K562 (cell line): ENCODE measurements around the gene GALNT18. TPM values are rescaled to one million over a fixed set of nuclear protein-coding genes. Genes with fewer than 3 reads are reported as not detected.

Experiments used
- ATAC-seq: fragments of 200-7000 bp; cut with Tn5 transposase; 3 replicates; pipeline ENCODE4 v1.9.1; 2020; ENCODE audit warnings: moderate library complexity
- BruUV-seq: library from RNA; stranded (reverse); fragments of 400-500 nt; replicated peaks from 2 replicates; lab custom pipeline; 2021; lab: Mats Ljungman, UMichigan
- CTCF ChIA-PET: fragments of 300-600 bp; formaldehyde crosslinking; extraction: SDS; loops from one replicate; lab custom pipeline; 2021; ENCODE audit warnings: low intra/inter-chr PET ratio; lab: Yijun Ruan, JAX
- POLR2A ChIA-PET: fragments of 300-600, 350-650 bp; sonication (Branson Sonifier 250); formaldehyde crosslinking; extraction: SDS; loops from one replicate; lab custom pipeline; 2021; ENCODE audit warnings: antibody characterized with exemption, inconsistent platforms; lab: Yijun Ruan, JAX
- DNase-seq, 4 experiments: peaks; one replicate each; pipeline versions ENCODE4 v3.0.0 to v3.0.0-alpha.2; 2011 to 2018; ENCODE audit warnings: low spot score in 3 of 4, mixed read lengths in 3 of 4; ENCODE audit errors: extremely low read depth in 1 of 4
- FAIRE-seq: peaks from 2 replicates; lab custom pipeline; 2011; peaks lifted over from hg19 to GRCh38; lab: Jason Lieb, UNC
- H2AFZ ChIP-seq: 2 replicates; pipeline ENCODE4 v1.6.0; 2011; ENCODE audit warnings: low read depth, low read length, control low read depth, inconsistent platforms
- H3K27ac ChIP-seq: fragments of 200-600 bp; 3 replicates; pipeline ENCODE4 v1.8.0; 2011; ENCODE audit warnings: low read depth, mild to moderate bottlenecking, control low read depth, inconsistent platforms, low read length, moderate library complexity, mixed read lengths; ENCODE audit errors: extremely low read depth
- H3K27me3 ChIP-seq, 2 experiments: fragments of 300-600 bp in 1 of 2; 2 replicates in 1 of 2; 3 replicates in 1 of 2; pipeline versions ENCODE4 v1.6.0 to v1.8.0; 2011; ENCODE audit warnings: inconsistent platforms in 2 of 2, low read length in 2 of 2, mild to moderate bottlenecking in 1 of 2, mixed read lengths in 1 of 2, moderate library complexity in 1 of 2; ENCODE audit not compliant: control insufficient read depth in 2 of 2, insufficient read depth in 2 of 2
- H3K36me3 ChIP-seq: fragments of 300-600 bp; 3 replicates; pipeline ENCODE4 v1.8.0; 2011; ENCODE audit warnings: mild to moderate bottlenecking, low read length, inconsistent platforms; ENCODE audit not compliant: control insufficient read depth, insufficient read depth
- H3K4me1 ChIP-seq, 2 experiments: fragments of 200-600 bp in 1 of 2; replicated peaks in 1 of 2; 2 replicates in 1 of 2; 3 replicates in 1 of 2; pipeline versions ENCODE4 v1.5.1 to v1.8.0; 2011; ENCODE audit warnings: inconsistent platforms in 2 of 2, low read length in 2 of 2, mild to moderate bottlenecking in 1 of 2, mixed read lengths in 1 of 2, moderate library complexity in 1 of 2; ENCODE audit not compliant: control insufficient read depth in 2 of 2, insufficient read depth in 2 of 2
- H3K4me2 ChIP-seq: 2 replicates; pipeline ENCODE4 v1.6.1; 2011; ENCODE audit warnings: low read length, control low read depth, inconsistent platforms, mixed read lengths; ENCODE audit not compliant: insufficient read depth
- H3K4me3 ChIP-seq: fragments of 200-600 bp; sonication (generic), shearing (Covaris generic); 2 replicates; pipeline ENCODE4 v1.5.1; 2016; ENCODE audit warnings: control low read depth, inconsistent platforms
- H3K79me2 ChIP-seq: fragments of 200-600 bp; 3 replicates; pipeline ENCODE4 v1.8.0; 2011; ENCODE audit warnings: low read length, inconsistent platforms; ENCODE audit not compliant: control insufficient read depth, insufficient read depth
- H3K9ac ChIP-seq, 2 experiments: 2 replicates each; pipeline versions ENCODE4 v1.6.0 to v1.6.1; 2011; ENCODE audit warnings: low read depth in 2 of 2, low read length in 2 of 2, control low read depth in 1 of 2, inconsistent platforms in 1 of 2, mild to moderate bottlenecking in 1 of 2, mixed read lengths in 1 of 2; ENCODE audit not compliant: insufficient read depth in 1 of 2
- H3K9me1 ChIP-seq: one replicate; pipeline ENCODE4 v1.6.0; 2011; ENCODE audit warnings: inconsistent platforms, mild to moderate bottlenecking, low read length, moderate library complexity; ENCODE audit not compliant: control insufficient read depth, insufficient read depth
- H3K9me3 ChIP-seq: replicated peaks from 2 replicates; pipeline ENCODE4 v1.5.1; 2011; ENCODE audit warnings: low read depth, low read length, inconsistent platforms; ENCODE audit not compliant: control insufficient read depth, insufficient read depth
- H4K20me1 ChIP-seq: replicated peaks from 2 replicates; pipeline ENCODE4 v1.6.1; 2011; ENCODE audit warnings: low read length, inconsistent platforms, mixed read lengths; ENCODE audit not compliant: control insufficient read depth, insufficient read depth
- CBFA2T3 ChIP-seq: fragments of 450-650 bp; IDR thresholded peaks from 2 replicates; pipeline ENCODE4 v1.6.1; 2017
- ETS2 ChIP-seq: IDR thresholded peaks from 2 replicates; pipeline ENCODE4 v1.6.1; 2016; ENCODE audit warnings: borderline replicate concordance, missing genetic modification characterization, mild to moderate bottlenecking, moderate library complexity, missing compliant biosample characterization; ENCODE audit not compliant: poor library complexity, severe bottlenecking
- ZC3H11A ChIP-seq: IDR thresholded peaks from 2 replicates; pipeline ENCODE4 v1.6.1; 2012; ENCODE audit warnings: low read depth, low read length, improper control_type of control experiment
- ZNF232 ChIP-seq: sonication (generic); formaldehyde crosslinking; IDR thresholded peaks from 2 replicates; pipeline ENCODE4 v1.8.0; 2022; ENCODE audit warnings: mild to moderate bottlenecking, missing genetic modification reagents
- WGBS: fragments of 100-300 bp; shearing (Covaris generic); methylation state at CpG from one replicate; pipeline ENCODE4 v1.1.6; 2016; ENCODE audit warnings: low coverage, mixed read lengths; ENCODE audit not compliant: insufficient coverage; ENCODE audit errors: missing lambda C conversion rate; 5-methylcytosine and 5-hydroxymethylcytosine counted together
- in situ Hi-C: fragments of 300-500 bp; cut with MboI; formaldehyde crosslinking; loops from 4 replicates; pipeline ENCODE4 v1.15.0; 2018; ENCODE audit warnings: inconsistent platforms, mixed read lengths
- intact Hi-C: fragments of 100-400 bp; cut with micrococcal nuclease; formaldehyde crosslinking; loops from 2 replicates; pipeline ENCODE4 v1.14.2; 2022
- polyA plus RNA-seq, 8 experiments: library from polyadenylated mRNA; depleted of rRNA in 4 of 8; stranded (reverse) in 5 of 8; unstranded in 3 of 8; fragments of >200 nt; fragmentation: Nextera tagmentation in 2 of 8; fragmentation: Illumina TruSeq in 1 of 8; extraction: Ambion mirVana in 2 of 8; extraction: Trizol in 1 of 8; gene quantifications; 2 replicates each; pipeline versions ENCODE4 v1.2.1 to v1.2.3, GENCODE V29; 2011 to 2014; ENCODE audit warnings: inconsistent platforms in 1 of 8, missing spikeins in 1 of 8
- total RNA-seq, 7 experiments: library from RNA; depleted of rRNA in 6 of 7; stranded (reverse); fragments of >200 nt in 6 of 7; fragmentation: Illumina TruSeq in 2 of 7; extraction: Trizol in 2 of 7; gene quantifications; 2 replicates each; pipeline versions ENCODE4 v1.2.1 to v1.2.3, GENCODE V29; 2011 to 2021; ENCODE audit warnings: low replicate concordance in 1 of 7
- TF ChIP-seq, protein P1 (sequence below): fragments of 450-650 bp; IDR thresholded peaks from one replicate; pipeline ENCODE4 v1.6.1; 2018; ENCODE audit warnings: mild to moderate bottlenecking, moderate library complexity; ENCODE audit not compliant: partially characterized antibody
- TF ChIP-seq, protein P2 (sequence below): fragments of 250-450 bp; sonication (Bioruptor Pico); IDR thresholded peaks from 2 replicates; pipeline ENCODE4 v1.5.1; 2021; ENCODE audit warnings: mild to moderate bottlenecking

The GALNT18 gene
- total and polyA plus RNA-seq, 9 of the 15 experiments (the other 6 are each of a cell fraction or from before 2014, with no cell fraction given): not detected

DNA sequence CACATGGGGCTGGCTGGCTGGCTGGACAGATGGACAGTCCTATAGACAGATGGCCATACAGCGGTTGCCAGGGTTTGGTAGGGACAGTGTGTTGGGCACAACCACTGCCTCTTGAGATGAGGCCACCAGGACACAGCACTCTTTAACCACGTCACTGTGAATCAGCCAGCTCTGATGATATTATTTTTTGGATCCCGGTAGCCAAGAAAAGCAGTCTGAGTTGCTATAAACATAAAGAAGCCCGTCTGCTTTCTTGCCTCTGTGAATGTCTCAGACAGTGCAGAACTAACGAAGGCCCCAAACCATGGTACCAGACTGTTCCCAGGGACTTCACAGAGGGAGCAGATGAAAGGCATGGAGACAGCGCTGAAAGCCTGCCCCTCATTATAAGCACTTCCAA is 152.9 kb downstream of the GALNT18 start (continued):
- TF ChIP-seq ZC3H11A: no peak
- TF ChIP-seq, protein P1, sequence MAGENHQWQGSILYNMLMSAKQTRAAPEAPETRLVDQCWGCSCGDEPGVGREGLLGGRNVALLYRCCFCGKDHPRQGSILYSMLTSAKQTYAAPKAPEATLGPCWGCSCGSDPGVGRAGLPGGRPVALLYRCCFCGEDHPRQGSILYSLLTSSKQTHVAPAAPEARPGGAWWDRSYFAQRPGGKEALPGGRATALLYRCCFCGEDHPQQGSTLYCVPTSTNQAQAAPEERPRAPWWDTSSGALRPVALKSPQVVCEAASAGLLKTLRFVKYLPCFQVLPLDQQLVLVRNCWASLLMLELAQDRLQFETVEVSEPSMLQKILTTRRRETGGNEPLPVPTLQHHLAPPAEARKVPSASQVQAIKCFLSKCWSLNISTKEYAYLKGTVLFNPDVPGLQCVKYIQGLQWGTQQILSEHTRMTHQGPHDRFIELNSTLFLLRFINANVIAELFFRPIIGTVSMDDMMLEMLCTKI: no peak

DNA sequence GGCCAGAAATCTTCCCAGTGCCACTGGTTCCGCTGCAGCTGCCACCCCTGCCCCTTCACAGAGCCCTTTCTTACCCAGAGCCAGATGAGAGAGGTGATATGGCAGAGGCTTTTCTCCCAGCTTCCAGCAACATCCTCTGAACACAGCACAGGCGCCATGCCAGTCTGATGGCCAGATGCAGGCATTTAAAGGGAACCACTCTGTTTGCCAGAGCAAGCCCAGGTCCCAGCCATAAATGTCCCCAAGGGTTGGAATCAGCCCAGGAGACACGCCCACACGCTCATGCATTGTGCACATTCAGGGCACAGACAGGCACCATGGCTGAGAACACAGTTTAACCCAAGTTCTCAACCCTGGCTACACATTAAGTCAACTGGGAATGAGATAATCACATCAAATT is 154.5 kb downstream of the GALNT18 start:
- Histone ChIP-seq H3K4me3 (no peak overlapping the region), H3K4me2 (no peak overlapping the region), H3K9me3 (no peaks in the 10 kb centered on the region), H3K36me3 (no peaks in the 10 kb centered on the region), H3K9me1 (no peaks in the 10 kb centered on the region), H3K27me3 (peaks cover 0 to 28% of the 10 kb centered on the region in 2 experiments; a peak in 2 of 5 replicates), H3K9ac (no peak overlapping the region), H3K27ac (no peak overlapping the region), H3K79me2 (no peaks in the 10 kb centered on the region), H3K4me1 (no peaks in the 10 kb centered on the region), H4K20me1 (peaks cover 6% of the 10 kb centered on the region; the same call in 1 of the 2 replicates), H2AFZ (no peak overlapping the region)
- ChIA-PET CTCF (no interaction called here), POLR2A (interaction anchor here (0.7 to 1.0 kb wide), 2 partner anchors 32 to 72 kb away, joined by 3 read pairs; no protein-coding TSS in a partner anchor)
- intact Hi-C loops: no loop called here
- in situ Hi-C loops: no loop called here
- 3% methylated on average over 4 of the region's 4 CpGs for WGBS
- FAIRE-seq (no peak), DNase-seq (no peak), ATAC-seq (no peak)
- BruUV-seq: no TSS peak
- TF ChIP-seq, protein P2, sequence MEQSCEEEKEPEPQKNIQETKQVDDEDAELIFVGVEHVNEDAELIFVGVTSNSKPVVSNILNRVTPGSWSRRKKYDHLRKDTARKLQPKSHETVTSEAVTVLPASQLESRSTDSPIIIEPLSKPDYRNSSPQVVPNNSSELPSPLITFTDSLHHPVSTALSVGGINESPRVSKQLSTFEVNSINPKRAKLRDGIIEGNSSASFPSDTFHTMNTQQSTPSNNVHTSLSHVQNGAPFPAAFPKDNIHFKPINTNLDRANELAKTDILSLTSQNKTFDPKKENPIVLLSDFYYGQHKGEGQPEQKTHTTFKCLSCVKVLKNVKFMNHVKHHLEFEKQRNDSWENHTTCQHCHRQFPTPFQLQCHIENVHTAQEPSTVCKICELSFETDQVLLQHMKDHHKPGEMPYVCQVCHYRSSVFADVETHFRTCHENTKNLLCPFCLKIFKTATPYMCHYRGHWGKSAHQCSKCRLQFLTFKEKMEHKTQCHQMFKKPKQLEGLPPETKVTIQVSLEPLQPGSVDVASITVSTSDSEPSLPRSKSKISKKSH (CRISPR knock-in tag): no peak
- TF ChIP-seq ZNF232 (no peak), CBFA2T3 (no peak), ETS2 (tag) (no peak)
